NCI-H2029 (cell line): ENCODE results near the gene NHEJ1.
A peak's percentile ranks its signal among the peaks of the same experiment; 100 is the strongest.

Experiments used
- DNase-seq: peaks from one replicate; lab custom pipeline; 2025; lab: John Stamatoyannopoulos, UW

Gene NHEJ1

DNA sequence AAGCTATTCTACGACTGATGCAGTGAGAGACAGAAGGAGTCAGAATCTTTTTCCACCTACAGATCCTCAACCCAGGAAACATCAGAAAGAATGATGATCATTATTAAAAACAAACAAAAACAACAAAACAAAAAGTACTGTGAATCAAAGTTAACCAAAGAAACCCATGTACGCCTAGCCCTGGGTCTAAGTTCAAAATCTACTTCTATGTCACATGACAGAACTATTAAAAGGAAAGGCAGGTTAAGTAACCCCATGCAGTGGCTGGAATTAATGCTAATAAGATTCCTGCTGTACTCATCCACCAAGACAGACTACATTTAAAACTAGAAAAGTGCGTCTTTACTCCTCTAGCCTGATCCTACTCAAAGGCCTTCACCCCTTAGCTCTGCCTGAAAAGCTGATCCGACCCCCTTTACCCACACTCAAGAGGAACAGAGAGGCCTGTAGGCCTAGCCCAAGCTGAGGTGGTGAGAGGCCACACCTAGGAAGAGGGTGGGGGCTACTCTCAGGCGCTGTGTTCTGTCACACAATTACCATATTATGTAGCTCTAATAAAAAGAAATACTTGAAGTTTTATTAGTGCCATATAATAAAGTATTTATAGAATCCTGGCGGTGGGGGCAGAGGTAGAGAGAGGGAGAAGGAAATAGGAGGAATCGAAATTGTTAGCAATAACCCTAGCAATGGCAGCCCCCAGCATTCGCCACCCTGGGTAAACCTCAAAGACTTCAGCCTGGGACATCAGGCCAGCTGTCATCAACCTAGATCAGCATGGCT lies 37.1 kb downstream of the NHEJ1 start:
- no peak for DNase-seq

DNA sequence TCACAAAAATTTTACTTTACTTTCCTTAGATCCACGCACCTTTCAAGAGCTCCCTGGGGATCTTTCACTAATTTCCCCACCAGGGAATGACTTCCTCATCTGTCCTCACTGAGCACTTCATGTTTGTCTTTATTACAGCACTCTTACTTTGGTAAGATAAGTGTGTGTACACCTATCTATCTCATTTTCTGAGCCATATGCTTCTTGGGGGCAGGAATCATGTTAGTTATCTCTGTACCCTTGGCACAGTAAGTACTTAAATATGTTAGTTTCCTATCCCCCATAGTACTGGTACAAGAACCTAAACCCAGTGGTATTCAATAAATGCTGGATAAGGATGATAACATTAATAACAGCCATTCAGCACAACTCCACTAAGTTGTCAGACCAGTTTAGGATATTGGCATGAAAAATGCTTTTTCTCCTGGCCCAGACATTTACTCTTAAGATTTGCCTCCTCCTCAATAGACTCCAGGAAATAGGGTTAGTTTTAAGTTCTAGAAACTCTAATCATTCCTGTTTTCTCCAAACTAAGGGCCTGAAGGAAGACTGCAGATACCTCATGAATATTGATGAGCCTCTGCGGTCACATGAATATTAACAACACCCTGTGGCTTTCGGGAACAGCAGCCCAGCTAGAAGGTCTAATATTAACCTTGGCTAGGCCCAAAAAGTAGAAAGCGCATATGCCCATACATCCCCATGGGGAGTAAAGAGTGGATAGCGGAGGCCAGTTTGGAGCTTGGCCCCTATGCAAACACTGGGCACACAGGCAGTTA lies 38.2 kb downstream of the NHEJ1 start:
- DNase-seq = no peak

DNA sequence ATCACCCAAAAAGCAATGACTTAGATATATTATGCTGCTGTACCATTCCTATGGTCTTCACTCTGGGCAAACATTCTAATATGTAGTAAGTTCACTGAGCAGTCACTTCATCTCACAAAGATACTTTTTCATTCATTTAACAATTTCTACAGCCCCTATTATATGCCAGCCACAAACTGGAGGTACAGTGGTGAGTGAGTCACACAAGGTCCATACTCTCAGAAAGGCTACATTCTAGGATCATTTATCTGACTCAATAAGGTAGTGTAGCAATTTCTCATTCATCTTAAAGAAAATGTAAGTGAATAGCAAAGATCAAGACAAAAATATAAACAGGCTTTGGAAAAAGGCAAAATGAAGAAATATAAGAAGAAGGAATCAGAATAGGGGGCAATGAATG lies 40.5 kb downstream of the NHEJ1 start:
- DNase-seq = no peak

DNA sequence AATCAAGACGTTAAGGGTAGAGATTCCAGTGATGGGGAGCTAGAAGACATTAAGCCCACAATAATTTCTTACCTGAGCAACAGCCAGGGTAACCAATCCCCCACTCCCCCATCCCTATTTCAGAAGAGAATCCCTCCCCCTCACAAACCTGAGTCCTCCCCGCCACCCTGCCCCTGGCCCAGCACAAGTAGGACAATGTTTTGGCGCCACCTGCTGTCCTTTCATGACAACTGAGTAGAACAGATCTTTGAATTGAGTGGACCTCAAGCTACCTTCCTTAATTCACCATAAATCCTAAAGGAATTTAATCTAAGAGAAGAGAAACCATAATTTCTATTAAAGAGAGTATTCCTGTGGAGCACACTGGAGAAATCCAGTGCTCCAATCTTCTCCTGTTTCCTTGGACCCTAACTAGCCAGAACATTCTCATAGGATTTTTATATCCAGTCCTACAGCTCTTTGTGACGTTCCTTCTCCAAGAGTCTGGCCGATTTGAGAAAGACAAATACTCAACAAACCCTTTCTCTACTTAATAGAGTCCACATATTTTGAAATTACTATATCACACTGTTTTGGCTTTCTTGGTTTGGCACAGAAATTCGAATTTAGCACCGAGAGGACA lies 41.1 kb downstream of the NHEJ1 start:
- DNase-seq = peak; percentile 9

DNA sequence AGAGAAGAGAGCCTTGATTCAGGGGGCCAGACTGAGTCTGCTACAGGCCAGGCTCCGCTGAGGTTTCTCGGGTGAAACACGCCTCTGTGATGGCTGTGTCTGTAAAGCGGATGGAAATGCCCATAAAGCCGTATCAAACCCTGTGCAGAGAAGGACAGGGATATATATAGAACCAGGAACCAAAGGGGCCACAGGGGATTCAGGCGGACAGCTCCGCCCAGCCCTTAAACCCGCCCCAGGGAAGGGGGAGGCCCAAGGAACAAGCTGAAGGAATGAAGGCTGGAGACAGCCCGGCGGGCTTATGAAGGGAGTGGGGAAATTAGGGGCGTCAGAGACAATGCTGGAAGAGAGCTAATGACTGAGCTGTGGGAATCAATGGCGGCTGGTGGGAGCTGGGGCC lies 42.1 kb downstream of the NHEJ1 start:
- DNase-seq = no peak

DNA sequence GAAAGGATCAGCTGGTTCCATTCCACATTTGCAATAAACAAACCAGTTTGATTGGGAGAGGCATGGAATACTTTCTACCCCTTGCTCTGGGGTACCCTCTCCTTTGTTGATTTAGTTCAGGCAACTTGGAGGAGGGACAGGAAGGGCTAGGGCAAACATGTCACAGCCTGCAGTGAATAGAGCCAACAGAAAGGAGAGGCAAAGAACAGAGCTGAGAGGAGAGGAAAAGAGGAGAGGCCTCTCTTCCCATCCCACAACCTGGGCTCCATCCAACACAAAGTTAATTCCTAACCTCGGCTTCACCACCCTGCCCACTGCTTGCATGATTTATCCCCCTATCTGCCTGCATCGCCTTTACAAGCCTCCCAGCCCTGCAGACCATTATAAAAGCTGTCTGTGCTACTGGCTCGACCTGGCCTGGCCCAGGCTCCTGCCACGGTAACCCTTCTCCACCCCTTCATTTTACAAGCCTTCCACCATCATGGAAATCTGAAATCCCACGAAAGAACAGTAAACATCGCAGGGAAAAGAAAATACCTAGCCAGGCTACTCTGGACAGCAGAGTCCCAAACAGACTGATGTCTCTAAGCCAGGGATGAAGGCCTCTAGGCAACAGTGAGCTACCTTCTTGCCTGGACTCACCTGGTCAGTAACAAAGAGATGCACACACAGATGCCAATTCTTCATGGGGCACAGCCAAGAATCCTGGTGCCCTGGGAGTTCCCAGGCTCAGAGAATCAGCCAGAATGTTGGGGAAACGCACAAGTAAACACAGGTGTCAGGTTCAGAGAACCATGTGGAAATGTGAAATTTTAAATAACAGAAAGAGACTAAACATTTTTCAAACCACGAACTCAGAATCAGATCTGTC lies 43.6 kb downstream of the NHEJ1 start:
- no peak for DNase-seq

DNA sequence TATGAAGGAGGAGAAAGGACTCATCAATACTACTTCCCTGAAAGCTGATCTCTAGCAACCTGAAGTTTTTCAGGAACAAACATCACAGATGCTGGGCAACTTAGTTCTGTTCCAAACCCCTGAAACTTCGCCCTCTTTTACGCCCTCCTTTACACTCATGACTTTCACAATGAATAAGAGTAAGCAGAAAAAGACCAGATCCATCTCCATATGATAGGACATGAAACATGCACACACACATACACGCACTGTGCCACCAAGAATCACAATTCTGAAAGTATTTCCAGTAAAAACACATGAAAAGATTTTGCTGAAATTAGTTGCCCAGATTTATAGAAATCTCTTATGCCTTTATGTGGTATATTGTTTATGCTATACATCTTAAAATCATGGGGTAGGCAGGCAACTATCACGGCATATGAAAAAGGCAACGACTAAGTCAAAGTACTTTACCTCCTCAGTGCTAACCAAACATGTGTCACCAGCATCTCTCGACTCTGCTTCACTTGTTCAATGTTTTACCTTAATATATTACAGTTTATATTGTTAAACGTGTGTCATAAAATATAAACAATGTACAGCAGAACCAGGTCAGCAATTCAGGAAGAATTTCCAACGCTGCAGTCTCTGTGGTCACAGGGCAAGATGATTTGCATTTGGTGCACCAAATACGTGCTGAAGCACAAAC lies 47.8 kb downstream of the NHEJ1 start:
- DNase-seq = no peak

DNA sequence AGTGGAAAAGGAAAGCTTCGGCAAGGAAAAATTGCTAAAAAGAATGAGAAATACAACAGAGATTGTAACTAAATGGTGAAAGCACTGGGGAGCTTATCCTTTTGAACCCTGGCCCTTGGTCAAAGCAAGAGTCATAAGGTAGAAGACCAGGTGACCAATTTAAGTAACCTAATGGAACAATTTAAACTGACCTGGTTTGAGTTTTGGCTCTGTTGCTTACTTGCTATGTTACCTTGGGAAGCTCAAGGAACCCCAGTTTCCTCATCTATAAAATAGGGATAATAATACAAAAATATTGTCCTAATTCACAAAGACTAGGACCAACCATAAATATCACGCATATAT lies 48.6 kb downstream of the NHEJ1 start:
- DNase-seq = no peak

DNA sequence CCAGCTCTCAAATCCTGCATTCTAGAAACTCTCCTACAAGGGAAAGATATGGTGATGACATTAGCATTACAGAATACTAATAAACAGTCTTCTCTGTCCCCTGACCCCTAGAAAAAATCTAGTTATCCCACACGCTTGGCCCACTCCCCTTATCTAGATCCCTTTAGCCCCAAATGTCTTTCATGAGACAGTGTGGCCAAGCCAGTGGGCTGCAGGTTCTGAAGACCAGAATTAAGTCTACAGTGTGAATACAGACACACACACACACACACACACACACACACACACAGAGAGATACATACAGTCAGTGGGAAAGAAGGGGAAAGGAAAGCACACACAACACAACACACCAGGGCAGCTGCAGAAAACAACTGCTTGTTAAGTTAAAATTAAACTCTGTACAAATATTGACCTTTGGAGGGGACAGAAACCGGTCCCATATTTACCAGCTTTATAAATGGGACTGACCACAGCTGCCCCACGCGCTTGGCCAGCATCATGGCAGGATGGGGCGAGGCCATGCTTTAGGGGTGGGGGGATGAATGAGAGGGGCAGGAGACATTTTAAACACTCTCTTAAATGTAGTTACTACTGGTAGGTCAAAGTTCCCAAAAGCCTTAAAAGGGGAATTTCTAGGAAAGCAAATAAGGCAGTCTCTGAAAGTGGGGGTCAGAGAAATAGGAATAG lies 49.1 kb downstream of the NHEJ1 start:
- DNase-seq = no peak

DNA sequence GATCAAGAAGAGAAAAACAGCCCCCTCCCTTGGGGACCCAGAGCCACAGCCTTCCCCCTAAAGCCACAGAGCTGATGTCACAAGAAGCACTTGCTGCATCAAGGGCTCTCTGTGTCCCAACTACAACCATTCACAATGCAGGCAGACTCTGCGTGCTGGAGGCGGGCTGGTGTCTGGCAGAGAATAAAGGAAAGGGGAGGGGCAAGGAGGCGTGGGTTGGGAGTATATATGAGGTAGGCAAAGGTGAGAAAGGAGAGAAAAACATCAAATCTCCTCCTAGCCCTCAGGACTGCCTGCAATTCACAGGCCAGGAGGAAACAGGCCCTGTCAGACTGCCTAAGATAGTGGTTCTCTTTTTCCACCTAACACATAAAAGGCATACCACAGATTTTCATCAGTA lies 51.1 kb downstream of the NHEJ1 start:
- no peak for DNase-seq

DNA sequence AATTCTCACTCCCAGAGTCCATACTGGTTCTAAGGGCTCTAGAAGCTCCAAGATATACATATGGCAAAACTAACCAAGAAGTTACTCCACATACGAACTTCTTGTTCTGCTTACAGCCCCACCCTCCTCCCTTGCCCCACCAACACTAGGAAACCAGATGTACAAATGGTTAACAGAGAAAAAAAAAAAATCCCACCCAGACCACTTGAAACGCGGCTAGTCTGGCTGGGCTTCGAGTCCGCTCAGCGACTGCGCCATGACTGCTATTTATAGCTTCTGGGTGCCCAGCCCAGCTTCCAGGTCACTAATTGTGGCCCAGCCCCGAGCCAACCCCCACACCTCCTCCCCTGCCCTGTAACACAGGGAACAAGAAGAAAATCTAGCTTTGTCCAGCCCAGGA lies 52.9 kb downstream of the NHEJ1 start:
- DNase-seq = no peak

DNA sequence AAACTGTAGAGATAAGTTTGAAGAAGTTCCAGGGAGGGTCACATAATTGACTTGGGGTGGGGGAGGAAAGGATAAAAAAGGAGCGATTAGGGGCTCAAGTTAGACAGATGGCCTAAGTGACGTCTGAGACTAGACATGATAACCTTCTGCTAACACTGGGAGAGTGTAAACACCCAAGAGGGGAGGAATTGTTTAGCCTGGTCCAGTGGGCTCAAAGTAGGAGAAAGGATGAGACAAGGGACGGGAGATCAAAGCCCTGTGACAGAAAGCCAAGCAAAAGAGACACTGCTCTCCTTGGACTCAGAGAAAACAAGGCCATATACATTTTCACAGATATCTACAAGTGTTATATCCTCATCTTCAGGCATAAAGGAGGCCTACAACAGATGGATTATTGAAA lies 54.4 kb downstream of the NHEJ1 start:
- no peak for DNase-seq

DNA sequence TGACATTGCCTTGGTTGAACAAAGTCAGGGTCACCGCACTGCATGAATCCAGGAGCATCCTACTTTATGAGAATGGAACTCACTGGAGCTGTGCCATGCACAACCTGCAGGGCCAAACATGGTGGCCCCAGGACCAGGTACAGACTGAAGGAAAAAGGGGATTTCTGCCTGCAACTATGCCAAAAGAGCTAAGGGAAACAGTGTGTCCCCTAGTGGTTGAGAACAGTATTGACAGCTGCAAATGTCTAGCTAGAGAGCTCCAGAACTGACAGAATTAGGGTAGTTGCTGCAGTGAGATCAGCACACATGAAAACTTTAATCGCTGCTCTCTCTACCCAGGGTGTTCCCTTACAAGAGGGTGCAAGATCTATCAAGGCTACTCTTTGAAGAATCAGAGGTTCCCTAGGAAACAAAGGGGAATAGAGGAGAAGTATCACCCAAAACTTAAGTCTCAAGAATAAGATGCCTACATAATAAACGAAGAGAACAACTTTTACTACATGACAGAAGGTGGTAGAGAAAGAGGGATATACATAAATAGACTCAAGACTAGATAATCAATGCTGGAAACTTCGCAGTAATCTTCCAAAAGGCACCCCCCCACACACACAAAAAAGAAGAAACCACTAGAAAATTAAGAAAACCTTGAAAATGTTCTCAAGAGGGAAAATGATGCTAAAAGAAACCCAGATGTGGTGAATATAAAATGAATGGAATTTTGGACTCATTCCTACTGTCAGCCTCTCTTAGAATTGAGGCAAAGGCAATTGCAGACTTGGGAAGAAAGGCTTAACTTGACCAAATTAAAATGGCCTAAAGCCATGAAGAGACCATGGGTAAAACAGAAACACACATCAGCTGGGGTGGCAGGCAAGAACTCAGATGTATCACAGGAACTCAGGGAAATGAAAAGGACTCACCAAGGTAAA lies 56.2 kb downstream of the NHEJ1 start:
- DNase-seq = no peak

DNA sequence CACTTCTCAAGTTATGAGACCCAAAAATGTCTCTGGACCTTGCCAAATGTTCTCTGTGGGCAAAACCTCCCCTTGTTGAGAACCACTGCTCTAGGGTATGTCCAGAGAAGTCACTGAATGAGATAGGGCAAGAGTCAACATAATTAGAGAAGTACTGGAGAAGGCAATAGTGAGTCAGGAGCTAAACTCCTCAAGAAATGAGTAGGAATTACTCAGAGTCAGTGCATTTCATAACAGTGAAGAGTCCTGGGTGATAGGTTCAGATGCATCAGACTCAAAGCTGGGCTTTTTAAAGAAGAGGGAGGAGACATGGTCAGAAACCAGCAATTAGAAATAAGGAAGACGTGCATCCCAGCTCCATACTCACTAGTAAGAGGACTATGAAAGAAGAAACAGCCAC lies 61.3 kb downstream of the NHEJ1 start:
- no peak for DNase-seq

DNA sequence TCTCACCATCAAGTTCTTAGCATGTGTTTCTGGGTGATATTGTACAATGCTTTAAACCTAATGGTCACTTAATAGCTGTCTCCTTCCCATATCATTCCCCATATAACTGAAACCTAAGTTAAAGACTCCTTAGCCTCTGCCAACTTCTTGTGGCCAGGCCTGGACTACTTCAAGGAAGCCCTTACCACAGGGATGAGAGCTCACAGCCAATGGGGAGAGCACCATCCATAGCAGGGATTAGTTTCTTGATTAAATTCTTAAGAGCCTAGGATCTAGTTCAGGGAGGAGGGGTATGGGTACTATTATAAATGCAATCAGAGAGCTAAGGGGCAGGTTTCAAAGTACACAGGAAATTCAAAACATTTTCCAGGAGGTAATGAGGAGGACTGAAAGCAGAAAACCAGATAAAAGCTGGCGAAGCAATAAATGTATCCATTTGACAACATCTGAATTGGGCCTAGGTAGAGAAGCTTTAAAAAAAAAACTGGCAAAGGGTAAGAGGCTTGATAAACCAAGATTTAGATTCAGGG lies 65.1 kb downstream of the NHEJ1 start:
- no peak for DNase-seq

DNA sequence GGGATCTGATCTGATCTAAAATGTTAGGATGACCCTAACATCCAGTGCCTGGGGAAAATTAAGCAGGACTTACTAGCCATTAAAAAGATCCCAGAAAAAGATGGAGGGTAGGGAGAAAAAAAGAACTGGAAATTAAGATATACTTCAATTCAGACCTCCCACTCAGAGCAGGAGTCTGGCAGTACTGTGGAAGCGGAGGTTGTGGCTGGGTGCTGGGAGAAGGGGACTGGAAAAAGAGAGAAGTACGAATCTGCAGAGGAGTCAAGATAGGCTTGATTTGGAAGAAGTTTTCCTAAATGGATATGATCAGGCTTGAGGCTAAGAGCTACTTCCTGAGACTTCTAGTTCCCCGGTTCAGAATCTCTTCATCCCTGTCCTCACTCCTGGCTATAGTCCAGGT lies 66.4 kb downstream of the NHEJ1 start:
- DNase-seq = no peak

DNA sequence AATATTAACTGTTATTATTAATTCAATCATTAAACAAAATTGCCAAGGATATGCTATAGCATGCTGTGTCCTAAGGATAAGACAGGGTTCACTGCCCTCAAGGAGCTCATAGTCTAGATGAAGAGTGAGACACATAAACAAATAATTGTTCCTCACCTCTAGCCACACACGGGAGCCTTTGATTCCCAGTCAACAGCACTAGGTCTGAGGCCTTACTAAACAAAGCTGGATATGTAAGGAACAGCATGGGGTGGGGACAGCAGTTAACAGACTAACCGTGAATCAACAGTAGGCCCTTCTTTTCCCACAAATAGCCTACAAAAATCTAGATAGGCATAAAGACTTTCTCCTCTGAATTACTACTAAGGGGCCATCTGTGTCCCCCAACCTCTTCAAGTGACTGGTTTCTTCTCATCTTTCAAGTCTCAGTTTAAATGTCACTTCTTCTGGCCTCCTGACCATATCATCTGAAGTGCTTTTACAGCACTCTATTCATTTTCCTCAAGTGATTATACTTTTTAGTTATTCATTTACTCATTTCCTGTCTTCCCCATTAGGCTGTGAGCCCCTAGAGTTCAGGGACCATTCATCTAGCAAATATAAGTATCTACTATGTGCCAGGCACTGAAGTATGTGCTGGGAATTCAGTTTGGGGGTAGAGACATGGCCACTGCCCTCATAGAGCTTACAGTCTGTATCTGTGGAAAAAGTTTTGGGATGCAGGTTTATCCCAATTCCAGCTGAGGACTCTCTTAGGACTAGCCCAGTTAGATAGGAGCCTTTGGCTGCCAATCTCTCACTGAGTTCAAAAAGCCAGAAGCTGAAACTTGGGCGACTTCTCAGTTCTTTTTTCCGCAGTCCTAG lies 69.9 kb downstream of the NHEJ1 start:
- no peak for DNase-seq

DNA sequence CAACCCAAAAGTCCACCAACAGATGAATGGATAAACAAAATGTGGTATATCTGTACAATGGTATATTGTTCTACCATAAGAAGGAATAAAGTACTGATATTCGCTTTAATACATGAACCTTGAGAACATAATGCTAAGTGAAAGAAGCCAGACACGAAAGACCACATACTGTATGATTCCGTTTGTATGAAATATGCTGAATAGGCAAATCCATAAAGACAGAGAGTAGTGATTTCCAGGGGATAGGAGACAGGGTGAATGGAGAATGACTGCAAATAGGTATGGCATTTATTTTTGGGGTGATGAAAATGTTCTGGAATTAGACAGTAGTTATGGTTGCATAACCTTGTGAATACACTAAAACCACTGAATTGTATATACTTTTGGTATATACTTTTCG lies 71.3 kb downstream of the NHEJ1 start:
- no peak for DNase-seq

DNA sequence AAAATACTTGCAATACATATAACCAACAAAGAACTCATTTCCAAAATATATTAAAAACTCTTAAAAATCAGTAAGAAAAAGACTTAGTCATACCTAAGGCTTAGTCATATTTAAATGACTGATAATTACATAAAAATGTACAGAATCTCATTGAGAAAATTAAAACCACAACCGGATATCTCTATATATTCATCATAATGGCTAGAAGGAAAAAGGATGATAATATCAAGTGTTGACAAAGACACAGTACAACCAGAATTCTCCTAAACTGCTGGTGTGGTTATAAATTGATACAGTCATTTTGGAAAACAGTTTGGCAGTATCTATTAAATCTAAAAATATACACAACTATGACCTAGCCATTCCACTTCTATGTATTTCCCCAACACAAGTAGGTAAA lies 72.8 kb downstream of the NHEJ1 start:
- no peak for DNase-seq
